Lung microvascular endothelial cell (primary cell): ENCODE data around the gene NEFH. TPM values are rescaled to one million over a fixed set of nuclear protein-coding genes. Genes with fewer than 3 reads are reported as not detected.

Source experiments
- total RNA-seq: library from RNA; depleted of rRNA; stranded (reverse); fragments of >200 nt; gene quantifications from 2 replicates; pipeline ENCODE4 v1.2.1, GENCODE V29; 2014

Gene NEFH
- total RNA-seq, 1 donor from 2014 or later: not detected

Other genes with a start within 250 kb of the NEFH start
- gene RHBDD3, start 212.2 kb upstream of the NEFH start, total RNA-seq: 13.1 and 14.1 TPM in 2 replicates
- gene EWSR1, start 211.9 kb upstream of the NEFH start, total RNA-seq: 115 and 137 TPM in 2 replicates
- gene GAS2L1, start 173.6 kb upstream of the NEFH start, total RNA-seq: 12.6 and 18.3 TPM in 2 replicates
- gene RASL10A, start 164.5 kb upstream of the NEFH start, total RNA-seq: 0.99 and 1.5 TPM in 2 replicates
- 102 and 119 TPM in 2 replicates for gene AP1B1, start 91.6 kb upstream of the NEFH start, total RNA-seq
- gene RFPL1, start 41.6 kb upstream of the NEFH start, total RNA-seq: not detected in 2 replicates
- gene THOC5, start 73.5 kb downstream of the NEFH start, total RNA-seq: 21.1 and 23.2 TPM in 2 replicates
- 14.9 and 35.1 TPM in 2 replicates for gene NIPSNAP1, start 100.9 kb downstream of the NEFH start, total RNA-seq
- gene NF2, start 123.4 kb downstream of the NEFH start, total RNA-seq: 36.6 and 43.3 TPM in 2 replicates
- not detected in 2 replicates for gene CABP7, start 239.8 kb downstream of the NEFH start, total RNA-seq